Effector CD4-positive, alpha-beta T cell (primary cell): Measurements from ENCODE around the gene MARCO. TPM values are rescaled to one million over a fixed set of nuclear protein-coding genes. Genes with fewer than 3 reads are reported as not detected.

ENCODE experiments used
- DNase-seq: peaks from one replicate; pipeline ENCODE4 v3.0.0-alpha.2; 2020
- total RNA-seq: gene quantifications from one replicate; lab custom pipeline; 2026; lab: John Stamatoyannopoulos, UW

Gene MARCO
- total RNA-seq, result not detected

GRCh38 chr2:118942031-118942430 lies at the start of gene MARCO:
MARCO (plus strand) TSS chr2:118942194; CDS start chr2:118942301, 107 bp downstream.
- no peak for DNase-seq

- no peak for DNase-seq
Observed at GRCh38 chr2:118893100-118893499, 48.9 kb upstream of the MARCO start.

DNA sequence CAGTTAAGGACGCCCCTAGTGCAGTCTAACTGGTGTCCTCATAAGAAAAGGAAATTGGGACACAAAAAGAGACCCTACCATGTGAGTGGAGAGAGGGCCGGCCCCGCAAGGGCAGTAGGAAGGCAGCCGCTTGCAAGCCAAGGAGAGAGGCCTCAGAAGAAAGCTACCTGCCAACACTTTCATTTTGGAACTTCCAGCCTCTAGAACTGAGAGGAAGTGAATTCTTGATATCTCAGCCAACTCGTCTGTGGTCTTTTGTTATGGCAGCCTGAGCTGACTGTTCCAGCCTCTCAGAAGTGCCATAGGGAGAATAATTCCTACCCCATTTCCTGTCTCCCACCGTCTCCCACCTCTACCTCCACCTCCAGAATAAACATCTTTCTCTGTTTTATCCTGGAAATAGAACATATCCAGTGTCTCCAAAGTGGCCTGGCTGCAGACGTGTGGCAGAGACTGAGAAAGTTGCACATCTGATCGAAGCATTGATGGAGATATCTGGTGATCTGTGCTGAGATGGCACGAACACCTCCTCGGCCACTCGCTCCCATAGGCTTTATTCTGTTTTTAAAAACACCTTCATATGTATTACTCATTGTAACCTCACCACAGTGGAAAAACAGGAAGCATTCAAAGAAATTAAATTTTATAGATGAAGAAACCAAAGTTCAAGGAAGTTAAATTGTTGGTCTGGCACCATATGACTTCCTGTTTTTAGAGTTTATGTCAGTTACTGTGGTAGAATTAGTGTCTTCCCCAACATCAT lies 39.5 kb upstream of the MARCO start:
- no peak for DNase-seq

- DNase-seq, result no peak
Observed at GRCh38 chr2:118903029-118903351, 39.0 kb upstream of the MARCO start.

- DNase-seq, result no peak
Observed at GRCh38 chr2:118903551-118904479, 38.2 kb upstream of the MARCO start.

GRCh38 chr2:118905206-118905605 lies 36.8 kb upstream of the MARCO start:
- DNase-seq, result no peak

DNA sequence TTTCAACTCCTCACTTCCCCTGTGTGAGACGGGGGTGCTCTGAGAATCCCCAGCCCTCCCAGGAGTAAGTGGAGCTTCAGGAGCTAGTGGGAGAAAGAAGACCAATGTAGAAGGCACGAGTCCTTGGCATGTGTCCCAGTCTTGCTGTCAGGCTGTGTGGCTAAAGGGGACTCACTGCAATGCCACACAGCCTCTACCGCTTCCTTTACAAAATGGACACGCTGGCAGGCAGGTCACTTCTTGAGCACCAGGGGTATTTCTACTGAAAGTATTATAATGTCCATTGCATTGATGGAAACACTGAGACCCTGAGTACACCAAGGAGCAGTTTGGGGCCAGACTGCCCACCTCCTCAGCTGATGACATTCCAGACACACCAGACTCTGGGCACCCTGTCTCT lies 35.8 kb upstream of the MARCO start:
- DNase-seq, result no peak

- DNase-seq, result no peak
Observed at GRCh38 chr2:118907759-118908158, 34.2 kb upstream of the MARCO start.

DNA sequence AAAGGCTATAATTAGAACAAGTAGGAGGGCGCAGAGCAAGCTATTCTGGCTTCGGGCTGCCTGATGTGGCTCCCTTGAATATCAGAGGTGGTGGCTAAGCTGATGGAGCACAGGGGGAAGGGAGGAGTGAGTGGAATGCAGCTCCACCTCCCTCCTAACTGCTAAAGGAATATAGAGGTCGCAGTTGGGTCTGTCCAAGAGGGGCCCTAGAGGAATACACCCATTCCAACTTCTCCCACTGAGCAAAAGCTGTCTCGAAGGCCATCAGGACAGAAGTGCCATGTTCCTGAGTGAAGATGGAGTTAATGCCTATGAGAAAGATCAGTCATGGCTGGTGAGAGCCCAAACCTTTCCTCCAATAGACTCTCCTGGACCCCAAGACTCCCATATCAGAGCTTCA lies 32.8 kb upstream of the MARCO start:
- no peak for DNase-seq

- no peak for DNase-seq
Observed at GRCh38 chr2:118911166-118911856, 30.7 kb upstream of the MARCO start.

DNA sequence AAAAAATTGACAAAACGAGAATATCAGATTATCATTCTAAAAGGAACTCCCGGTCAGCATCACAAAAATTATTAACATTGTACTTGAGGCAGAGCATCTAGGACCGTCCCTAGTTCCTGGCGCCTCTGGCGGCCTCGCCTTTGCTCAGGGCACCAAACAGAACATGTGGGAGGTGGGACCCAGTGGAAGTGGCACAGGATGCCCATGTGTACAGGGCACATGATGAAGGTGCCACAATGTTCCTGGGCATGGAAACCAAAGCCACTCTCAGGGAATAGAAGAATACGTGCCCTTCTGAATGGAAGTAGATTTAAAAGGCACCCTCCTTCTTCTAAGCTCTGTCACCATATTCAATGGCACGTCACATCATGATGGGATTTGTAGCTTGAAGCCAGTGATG lies 30.1 kb upstream of the MARCO start:
- no peak for DNase-seq

GRCh38 chr2:118913131-118913802 lies 28.7 kb upstream of the MARCO start:
- DNase-seq, result no peak

GRCh38 chr2:118913803-118914645 lies 28.0 kb upstream of the MARCO start:
- no peak for DNase-seq

- DNase-seq, result no peak
Observed at GRCh38 chr2:118914721-118915453, 27.1 kb upstream of the MARCO start.

GRCh38 chr2:118918017-118918416 lies 24.0 kb upstream of the MARCO start:
- DNase-seq, result no peak

GRCh38 chr2:118921646-118922045 lies 20.3 kb upstream of the MARCO start:
- no peak for DNase-seq

GRCh38 chr2:118922254-118922653 lies 19.7 kb upstream of the MARCO start:
- DNase-seq, result no peak

DNA sequence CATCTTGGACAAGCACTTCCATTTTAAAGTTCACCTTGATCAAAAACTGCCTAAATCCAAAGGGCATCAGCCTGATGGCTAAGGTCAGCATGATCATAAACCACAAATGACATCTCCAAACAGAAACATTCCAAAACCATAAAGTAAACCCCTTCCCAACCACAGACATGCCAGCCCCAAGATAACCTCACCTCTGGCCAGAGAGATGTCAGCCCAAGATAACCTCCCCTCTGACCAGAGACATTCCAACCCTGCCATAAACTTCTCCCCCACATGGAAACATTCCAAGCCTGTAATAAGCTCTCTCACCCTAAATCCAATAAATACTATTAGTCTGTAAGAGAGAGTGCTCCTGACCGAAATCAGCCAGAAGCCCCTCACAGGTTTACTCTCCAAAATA lies 18.6 kb upstream of the MARCO start:
- no peak for DNase-seq

DNA sequence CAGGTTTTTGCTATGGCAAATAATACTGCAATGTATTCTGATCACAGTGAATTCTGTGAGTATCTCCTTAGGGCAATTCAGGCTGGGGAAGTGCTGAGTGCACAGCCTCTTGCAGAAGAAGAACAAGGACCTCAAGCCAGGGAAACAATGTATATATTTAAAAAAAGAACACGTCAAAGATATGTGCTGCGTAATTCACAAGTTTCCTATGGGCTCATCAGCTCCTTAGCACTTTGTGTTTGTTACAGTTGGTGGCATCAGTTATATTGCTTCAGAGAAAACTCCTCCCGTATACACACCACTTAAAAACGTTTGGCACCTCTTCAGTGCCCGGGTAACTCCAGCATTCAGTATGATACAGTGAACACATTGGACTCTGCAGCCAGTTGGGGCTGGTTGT lies 16.5 kb upstream of the MARCO start:
- no peak for DNase-seq

DNA sequence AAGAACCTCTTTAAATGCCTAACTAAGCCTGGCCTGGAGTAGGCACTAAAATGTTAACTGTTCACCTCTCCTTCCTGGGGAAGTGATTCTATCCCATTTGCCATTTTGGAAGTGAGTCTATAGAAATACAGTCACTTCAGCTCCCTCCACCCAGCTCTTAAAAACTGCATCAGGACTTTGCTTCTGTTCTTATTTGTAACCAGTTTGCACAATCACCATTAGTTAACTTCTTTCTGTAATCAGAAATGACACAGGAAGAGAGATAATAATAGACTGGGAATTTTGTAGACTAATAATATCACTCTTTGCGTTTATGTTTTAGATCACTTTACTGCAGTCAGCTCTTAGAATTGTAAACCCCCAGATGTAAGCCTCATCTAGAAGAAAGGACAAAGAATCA lies 16.0 kb upstream of the MARCO start:
- no peak for DNase-seq

- DNase-seq, result no peak
Observed at GRCh38 chr2:118929059-118929458, 12.9 kb upstream of the MARCO start.
